OCI-LY3 (cell line): ENCODE results near the gene CCDC172.

Experiments
- H2AFZ ChIP-seq: fragments of 200-600, 300-600 bp; shearing (Covaris generic); 2 replicates; pipeline ENCODE4 v1.6.0; 2014; ENCODE audit warnings: antibody characterized with exemption, low read depth, low read length
- H3K27ac ChIP-seq: fragments of 200-600, 300-600 bp; sonication (generic); 2 replicates; pipeline ENCODE4 v1.5.1; 2014; ENCODE audit warnings: mild to moderate bottlenecking, low read length, moderate library complexity, mixed read lengths
- H3K27me3 ChIP-seq: fragments of 200-600, 300-600 bp; sonication (generic); 2 replicates; pipeline ENCODE4 v1.6.1; 2014; ENCODE audit warnings: low read depth, low read length, mixed read lengths
- H3K36me3 ChIP-seq: fragments of 200-600, 300-600 bp; sonication (generic); replicated peaks from 2 replicates; pipeline ENCODE3; 2014; ENCODE audit warnings: low read depth, low read length, mixed read lengths
- H3K4me1 ChIP-seq: fragments of 300-600, 200-600 bp; sonication (generic); 2 replicates; pipeline ENCODE4 v1.6.1; 2014; ENCODE audit warnings: low read length, mixed read lengths
- H3K4me2 ChIP-seq: fragments of 200-600, 300-600 bp; sonication (generic); 2 replicates; pipeline ENCODE4 v1.6.1; 2014; ENCODE audit warnings: low read length, mixed read lengths
- H3K4me3 ChIP-seq: fragments of 300-600, 200-600 bp; sonication (generic); 2 replicates; pipeline ENCODE4 v1.5.1; 2014; ENCODE audit warnings: antibody characterized with exemption, mild to moderate bottlenecking, low read length, moderate library complexity
- H3K79me2 ChIP-seq: fragments of 300-600, 200-600 bp; shearing (Covaris generic); 2 replicates; pipeline ENCODE4 v1.6.1; 2014; ENCODE audit warnings: mild to moderate bottlenecking, low read length, mixed read lengths
- H3K9ac ChIP-seq: fragments of 300-600, 200-600 bp; shearing (Covaris generic); 2 replicates; pipeline ENCODE4 v1.6.0; 2014; ENCODE audit warnings: mild to moderate bottlenecking, low read length, moderate library complexity
- H3K9me3 ChIP-seq: fragments of 200-600, 300-600 bp; shearing (Covaris generic); 2 replicates; pipeline ENCODE4 v1.6.1; 2014; ENCODE audit warnings: low read length, mixed read lengths; ENCODE audit not compliant: insufficient read depth
- H4K20me1 ChIP-seq: fragments of 200-600, 300-600 bp; sonication (generic); 2 replicates; pipeline ENCODE4 v1.6.1; 2016; ENCODE audit warnings: low read length, mixed read lengths; ENCODE audit not compliant: insufficient read depth
- CTCF ChIP-seq: fragments of 200-600, 300-600 bp; sonication (generic); IDR thresholded peaks from 2 replicates; pipeline ENCODE4 v1.5.1; 2014; ENCODE audit warnings: antibody characterized with exemption, low read length, low read depth
- EZH2phosphoT487 ChIP-seq: fragments of 200-600 bp; shearing (Covaris generic); IDR thresholded peaks from 2 replicates; pipeline ENCODE4 v1.6.1; 2018; ENCODE audit warnings: antibody characterized with exemption, mixed run types, low read depth

The CCDC172 gene

GRCh38 chr10:116324227-116324950 is at the start of gene CCDC172:
CCDC172 (plus strand) TSS chr10:116324448; CDS start chr10:116325012, 564 bp downstream.
- Histone ChIP-seq H3K4me1 (no peaks in the 10 kb centered on the region), H3K36me3 (no peaks in the 10 kb centered on the region), H4K20me1 (no peaks in the 10 kb centered on the region), H3K4me2 (no peak within 1 kb of the TSS), H3K27me3 (no peaks in the 10 kb centered on the region), H3K9ac (no peak within 1 kb of the TSS), H3K4me3 (no peak within 1 kb of the TSS), H3K79me2 (no peaks in the 10 kb centered on the region), H3K27ac (no peak within 1 kb of the TSS), H3K9me3 (no peaks in the 10 kb centered on the region), H2AFZ (no peak within 1 kb of the TSS)
- TF ChIP-seq CTCF: no peak
- TF ChIP-seq EZH2phosphoT487: no peak

GRCh38 chr10:116276981-116277380 is 47.3 kb upstream of the CCDC172 start:
- Histone ChIP-seq H3K4me3 (no peak overlapping the region), H3K27me3 (no peaks in the 10 kb centered on the region), H4K20me1 (no peaks in the 10 kb centered on the region), H3K9ac (no peak overlapping the region), H3K9me3 (no peaks in the 10 kb centered on the region), H3K36me3 (no peaks in the 10 kb centered on the region), H2AFZ (no peak overlapping the region), H3K4me1 (no peaks in the 10 kb centered on the region), H3K79me2 (no peaks in the 10 kb centered on the region), H3K27ac (no peak overlapping the region), H3K4me2 (no peak overlapping the region)
- TF ChIP-seq EZH2phosphoT487 (no peak), CTCF (no peak)

- no peak overlapping the region for H3K4me2 ChIP-seq
Measured at GRCh38 chr10:116278846-116279245, 45.4 kb upstream of the CCDC172 start.

GRCh38 chr10:116281775-116282174 is 42.5 kb upstream of the CCDC172 start:
- Histone ChIP-seq H3K9ac (no peak overlapping the region), H3K4me1 (no peaks in the 10 kb centered on the region), H3K36me3 (no peaks in the 10 kb centered on the region), H3K27me3 (no peaks in the 10 kb centered on the region; the same call in 1 of the 2 replicates), H4K20me1 (no peaks in the 10 kb centered on the region), H3K9me3 (no peaks in the 10 kb centered on the region), H3K4me2 (no peak overlapping the region), H2AFZ (no peak overlapping the region), H3K27ac (no peak overlapping the region), H3K79me2 (no peaks in the 10 kb centered on the region), H3K4me3 (no peak overlapping the region)
- TF ChIP-seq CTCF (no peak), EZH2phosphoT487 (no peak)

More at GRCh38 chr10:116278846-116279245, 45.4 kb upstream of the CCDC172 start:
- H3K79me2 ChIP-seq: no peaks in the 10 kb centered on the region
- H3K9ac ChIP-seq: no peak overlapping the region
- H3K27me3 ChIP-seq: no peaks in the 10 kb centered on the region
- H3K27ac ChIP-seq: no peak overlapping the region
- H2AFZ ChIP-seq: no peak overlapping the region
- H3K4me1 ChIP-seq: no peaks in the 10 kb centered on the region
- H4K20me1 ChIP-seq: no peaks in the 10 kb centered on the region
- no peak overlapping the region for H3K4me3 ChIP-seq
- TF ChIP-seq EZH2phosphoT487 (no peak), CTCF (no peak)
- H3K36me3 ChIP-seq: no peaks in the 10 kb centered on the region
- no peaks in the 10 kb centered on the region for H3K9me3 ChIP-seq
